ENCODE data around the gene PPM1E.
"Not testable (repeated sequence)": the region's sequence is repeated elsewhere in the genome, so short reads cannot be mapped to it uniquely, and the experiment has no call there.

The PPM1E gene

GRCh38 chr17:58757162-58757613, 1.5 kb downstream of the PPM1E start:
- TF ChIP-seq, protein P1, sequence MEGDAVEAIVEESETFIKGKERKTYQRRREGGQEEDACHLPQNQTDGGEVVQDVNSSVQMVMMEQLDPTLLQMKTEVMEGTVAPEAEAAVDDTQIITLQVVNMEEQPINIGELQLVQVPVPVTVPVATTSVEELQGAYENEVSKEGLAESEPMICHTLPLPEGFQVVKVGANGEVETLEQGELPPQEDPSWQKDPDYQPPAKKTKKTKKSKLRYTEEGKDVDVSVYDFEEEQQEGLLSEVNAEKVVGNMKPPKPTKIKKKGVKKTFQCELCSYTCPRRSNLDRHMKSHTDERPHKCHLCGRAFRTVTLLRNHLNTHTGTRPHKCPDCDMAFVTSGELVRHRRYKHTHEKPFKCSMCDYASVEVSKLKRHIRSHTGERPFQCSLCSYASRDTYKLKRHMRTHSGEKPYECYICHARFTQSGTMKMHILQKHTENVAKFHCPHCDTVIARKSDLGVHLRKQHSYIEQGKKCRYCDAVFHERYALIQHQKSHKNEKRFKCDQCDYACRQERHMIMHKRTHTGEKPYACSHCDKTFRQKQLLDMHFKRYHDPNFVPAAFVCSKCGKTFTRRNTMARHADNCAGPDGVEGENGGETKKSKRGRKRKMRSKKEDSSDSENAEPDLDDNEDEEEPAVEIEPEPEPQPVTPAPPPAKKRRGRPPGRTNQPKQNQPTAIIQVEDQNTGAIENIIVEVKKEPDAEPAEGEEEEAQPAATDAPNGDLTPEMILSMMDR (IDR thresholded peaks at IDR 0.05; ENCODE audit: low read depth, low read length) = no peak
- no peak for DNase-seq (ENCODE audit: extremely low read depth, low read depth)

DNA sequence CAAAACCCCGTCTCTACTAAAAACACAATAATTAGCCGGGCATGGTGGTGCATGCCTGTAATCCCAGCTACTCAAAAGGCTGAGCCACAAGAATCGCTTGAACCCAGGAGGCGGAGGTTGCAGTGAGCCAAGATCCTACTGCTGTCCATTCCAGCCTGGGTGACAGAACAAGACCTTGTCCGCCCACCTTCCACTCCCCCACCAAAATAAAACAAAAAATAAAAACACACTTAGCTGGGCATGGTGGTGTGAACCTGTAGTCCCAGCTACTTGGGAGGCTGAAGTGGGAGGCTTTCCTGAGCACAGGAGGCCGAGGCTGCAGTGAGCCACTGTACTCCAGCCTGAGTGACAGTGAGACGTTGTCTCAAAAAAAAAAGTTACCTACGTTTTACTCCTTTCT, 3.2 kb downstream of the PPM1E start:
- TF ChIP-seq, protein P1 (IDR thresholded peaks at IDR 0.05; ENCODE audit: low read depth, low read length) = no peak

GRCh38 chr17:58759522-58759921, 3.9 kb downstream of the PPM1E start:
- TF ChIP-seq, protein P1 (IDR thresholded peaks at IDR 0.05; ENCODE audit: low read depth, low read length) = no peak
- no peak for DNase-seq (ENCODE audit: extremely low read depth, low read depth)

More for the DNA sequence above, 3.2 kb downstream of the PPM1E start:
- DNase-seq (ENCODE audit: extremely low read depth, low read depth) = no peak

- no peak for DNase-seq (ENCODE audit: extremely low read depth, low read depth)
- TF ChIP-seq, protein P1 (IDR thresholded peaks at IDR 0.05; ENCODE audit: low read depth, low read length) = no peak
Observed at GRCh38 chr17:58760248-58760647, 4.6 kb downstream of the PPM1E start.

DNA sequence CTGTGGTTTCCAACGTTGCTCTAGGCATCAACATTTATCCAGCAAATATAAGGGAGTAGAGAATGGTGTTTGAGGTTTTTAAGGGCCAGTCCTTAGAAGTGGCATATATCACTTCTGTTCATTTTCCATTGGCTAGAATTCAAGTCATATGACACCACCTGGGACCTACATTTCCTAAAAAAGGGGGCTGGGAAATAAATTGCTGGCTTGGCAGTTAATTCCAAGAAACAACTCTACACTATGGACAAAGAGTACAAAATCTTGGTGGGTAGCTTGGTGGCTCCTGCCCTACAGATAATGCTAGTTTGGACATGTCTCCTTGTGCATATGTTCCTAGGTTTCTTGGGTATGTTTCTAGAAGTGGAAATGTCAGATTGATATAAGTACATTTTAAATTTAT, 7.6 kb downstream of the PPM1E start:
- DNase-seq (ENCODE audit: extremely low read depth, low read depth) = no peak
- TF ChIP-seq, protein P1 (IDR thresholded peaks at IDR 0.05; ENCODE audit: low read depth, low read length) = no peak

DNA sequence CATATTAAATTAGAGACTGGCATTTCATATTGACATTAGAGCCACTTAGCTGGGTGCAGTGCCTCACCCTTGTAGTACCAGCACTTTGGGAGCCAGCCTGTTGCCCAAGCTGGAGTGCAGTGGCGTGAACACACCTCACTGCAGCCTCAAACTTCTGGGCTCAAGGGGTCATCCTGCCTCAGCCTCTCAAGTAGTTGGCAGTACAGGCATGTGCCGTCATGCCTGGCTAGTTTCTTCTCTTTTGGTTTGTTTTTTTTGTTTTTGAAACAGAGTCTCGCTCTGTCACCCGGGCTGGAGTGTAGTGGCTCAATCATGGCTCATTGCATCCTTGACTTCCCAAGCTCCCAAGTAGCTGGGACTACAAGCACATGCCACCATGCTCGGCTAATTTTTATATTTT, 8.7 kb downstream of the PPM1E start:
- TF ChIP-seq, protein P1 (IDR thresholded peaks at IDR 0.05; ENCODE audit: low read depth, low read length) = no peak
- DNase-seq (ENCODE audit: extremely low read depth, low read depth) = no peak

GRCh38 chr17:58778482-58778881, 22.8 kb downstream of the PPM1E start:
- not testable (repeated sequence) for DNase-seq (ENCODE audit: extremely low read depth, low read depth)

DNA sequence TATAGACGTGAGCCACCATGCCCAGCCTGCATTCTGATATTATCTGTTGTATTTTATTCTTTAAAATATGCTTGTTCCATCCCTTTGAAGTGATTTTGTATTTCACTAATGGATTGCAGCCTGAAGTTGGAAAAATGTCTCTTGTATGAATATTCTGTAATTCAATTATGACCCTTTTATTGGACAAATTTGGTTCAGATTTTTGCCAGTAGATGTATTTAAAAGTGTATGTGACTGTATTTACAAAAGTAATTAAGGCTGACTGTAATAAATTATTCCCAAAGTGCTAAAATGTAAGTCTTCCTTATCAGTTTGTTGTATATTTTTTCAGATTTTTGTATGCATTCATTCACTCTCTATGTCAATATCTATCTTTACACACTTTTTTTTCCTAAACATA, 23.8 kb downstream of the PPM1E start:
- no peak for DNase-seq (ENCODE audit: extremely low read depth, low read depth)
- TF ChIP-seq, protein P1 (IDR thresholded peaks at IDR 0.05; ENCODE audit: low read depth, low read length) = no peak
